ENCODE measurements around the gene PPIP5K2.

GRCh38 chr5:103098993-103099392 lies 21.1 kb upstream of the PPIP5K2 start:
- TF ChIP-seq SP1 (IDR thresholded peaks at IDR 0.05) (no peak), NFRKB (IDR thresholded peaks at IDR 0.05) (no peak), HDGF (IDR thresholded peaks at IDR 0.05; ENCODE audit: borderline replicate concordance) (no peak), TARDBP (IDR thresholded peaks at IDR 0.05) (no peak), SUZ12 (IDR thresholded peaks at IDR 0.05) (no peak), BHLHE40 (IDR thresholded peaks at IDR 0.05; ENCODE audit: borderline replicate concordance) (no peak), CTBP1 (IDR thresholded peaks at IDR 0.05; ENCODE audit: borderline replicate concordance) (no peak), FOXA1 (IDR thresholded peaks at IDR 0.05) (no peak)

Data from HEK293T (cell line).